NB4 (cell line): ENCODE results near the gene NEMP1.

Experiments
- POLR2A ChIP-seq: IDR thresholded peaks from 2 replicates; pipeline ENCODE4 v1.6.1; 2011; ENCODE audit warnings: mild to moderate bottlenecking; ENCODE audit not compliant: insufficient read length; ENCODE audit errors: extremely low read depth
- TF ChIP-seq, protein P1 (sequence below): IDR thresholded peaks from one replicate; pipeline ENCODE4 v1.5.1; 2012; ENCODE audit warnings: low read depth, low read length
- TF ChIP-seq, protein P2 (sequence below): IDR thresholded peaks from 2 replicates; pipeline ENCODE4 v1.6.1; 2011; ENCODE audit warnings: low read depth, low read length

DNA sequence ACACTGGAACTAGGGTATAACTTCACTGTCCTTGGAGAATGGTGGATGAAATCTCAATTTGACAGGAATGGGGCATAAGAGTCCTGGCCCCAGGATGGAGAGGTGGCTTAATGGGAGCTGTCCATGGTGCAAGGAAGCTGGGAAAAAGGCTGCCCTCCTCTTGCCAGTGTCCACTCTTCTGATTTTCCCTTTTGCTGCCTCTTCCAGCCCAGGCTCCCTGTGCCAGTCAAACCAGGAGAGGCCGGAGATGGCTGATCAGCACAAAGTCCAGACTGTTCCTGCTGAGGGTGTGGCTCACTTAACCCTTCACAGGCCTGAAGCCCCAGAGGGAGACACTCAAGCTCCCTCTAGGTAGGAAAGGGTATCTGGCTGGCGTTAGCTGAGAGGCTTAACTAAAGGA is 28.7 kb downstream of the NEMP1 start, which contains the start of gene MYO1A:
- no peak for TF ChIP-seq POLR2A
- TF ChIP-seq, protein P1, sequence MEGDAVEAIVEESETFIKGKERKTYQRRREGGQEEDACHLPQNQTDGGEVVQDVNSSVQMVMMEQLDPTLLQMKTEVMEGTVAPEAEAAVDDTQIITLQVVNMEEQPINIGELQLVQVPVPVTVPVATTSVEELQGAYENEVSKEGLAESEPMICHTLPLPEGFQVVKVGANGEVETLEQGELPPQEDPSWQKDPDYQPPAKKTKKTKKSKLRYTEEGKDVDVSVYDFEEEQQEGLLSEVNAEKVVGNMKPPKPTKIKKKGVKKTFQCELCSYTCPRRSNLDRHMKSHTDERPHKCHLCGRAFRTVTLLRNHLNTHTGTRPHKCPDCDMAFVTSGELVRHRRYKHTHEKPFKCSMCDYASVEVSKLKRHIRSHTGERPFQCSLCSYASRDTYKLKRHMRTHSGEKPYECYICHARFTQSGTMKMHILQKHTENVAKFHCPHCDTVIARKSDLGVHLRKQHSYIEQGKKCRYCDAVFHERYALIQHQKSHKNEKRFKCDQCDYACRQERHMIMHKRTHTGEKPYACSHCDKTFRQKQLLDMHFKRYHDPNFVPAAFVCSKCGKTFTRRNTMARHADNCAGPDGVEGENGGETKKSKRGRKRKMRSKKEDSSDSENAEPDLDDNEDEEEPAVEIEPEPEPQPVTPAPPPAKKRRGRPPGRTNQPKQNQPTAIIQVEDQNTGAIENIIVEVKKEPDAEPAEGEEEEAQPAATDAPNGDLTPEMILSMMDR, result no peak
- TF ChIP-seq, protein P2, sequence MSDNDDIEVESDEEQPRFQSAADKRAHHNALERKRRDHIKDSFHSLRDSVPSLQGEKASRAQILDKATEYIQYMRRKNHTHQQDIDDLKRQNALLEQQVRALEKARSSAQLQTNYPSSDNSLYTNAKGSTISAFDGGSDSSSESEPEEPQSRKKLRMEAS, result no peak
